Measurements from ENCODE around the gene TST. TPM values are rescaled to one million over a fixed set of nuclear protein-coding genes. Genes with fewer than 3 reads are reported as not detected.

Gene TST
- total and polyA plus RNA-seq, 9 of the 15 experiments (the other 6 are each of a cell fraction or from before 2014, with no cell fraction given), result 1.4 to 26.9 (median 12.4) TPM

- TF ChIP-seq CTCF (IDR thresholded peaks at IDR 0.05 in 2 of 3, conservative IDR thresholded peaks at IDR 0.05 in 1 of 3; ENCODE audit: insufficient read depth in 2 of 3, low read depth in 1 of 3, low read length in 3 of 3) (peak; percentile 61 to 82 (median 76)), SREBF2 (CRISPR knock-in tag; IDR thresholded peaks at IDR 0.05) (no peak), LARP7 (IDR thresholded peaks at IDR 0.05) (no peak), ARHGAP35 (IDR thresholded peaks at IDR 0.05; ENCODE audit: partially characterized antibody) (no peak), GABPB1 (CRISPR knock-in tag; IDR thresholded peaks at IDR 0.05) (no peak), ZNF507 (tag; conservative IDR thresholded peaks at IDR 0.05) (no peak), ZNF592 (IDR thresholded peaks at IDR 0.05) (peak; percentile 92), GMEB1 (CRISPR knock-in tag; IDR thresholded peaks at IDR 0.05) (peak; percentile 23; the same call in 1 of the 2 replicates), ZNF175 (CRISPR knock-in tag; IDR thresholded peaks at IDR 0.05; ENCODE audit: low read depth) (0 out of 2 replicates have a peak, but pooled peaks have one; percentile 65), ETV5 (CRISPR knock-in tag; IDR thresholded peaks at IDR 0.05; ENCODE audit: low read depth) (no peak), NR0B1 (IDR thresholded peaks at IDR 0.05; ENCODE audit: partially characterized antibody) (no peak), KLF6 (CRISPR knock-in tag; IDR thresholded peaks at IDR 0.05; ENCODE audit: borderline replicate concordance) (peak; percentile 62; the same call in 1 of the 2 replicates), BDP1 (IDR thresholded peaks at IDR 0.05; ENCODE audit: insufficient read depth, insufficient read length) (no peak), TAL1 (IDR thresholded peaks at IDR 0.05) (no peak), SMARCE1 (IDR thresholded peaks at IDR 0.05) (no peak), STAG1 (CRISPR knock-in tag; IDR thresholded peaks at IDR 0.05; ENCODE audit: borderline replicate concordance) (no peak), SAFB2 (IDR thresholded peaks at IDR 0.05; ENCODE audit: borderline replicate concordance, low read depth, low read length, severe bottlenecking) (no peak), ZNF12 (CRISPR knock-in tag; IDR thresholded peaks at IDR 0.05) (no peak)
Observed at GRCh38 chr22:36977401-36977861, 41.8 kb downstream of the TST start (continued).

All from K562 (cell line).